Keratinocyte (primary cell): ENCODE data around the gene C21orf58.

Experiments
- EZH2 ChIP-seq: IDR thresholded peaks from one replicate; pipeline ENCODE4 v1.6.1; 2012; ENCODE audit warnings: inconsistent platforms, mild to moderate bottlenecking, low read length, moderate library complexity
- TF ChIP-seq, protein P1 (sequence below), 3 experiments: IDR thresholded peaks in 1 of 3; conservative IDR thresholded peaks in 1 of 3; optimal IDR thresholded peaks in 1 of 3; 2 replicates in 2 of 3; 3 replicates in 1 of 3; pipeline versions ENCODE3 to v1.5.1; 2011; ENCODE audit warnings: low read length in 3 of 3, mild to moderate bottlenecking in 3 of 3, moderate library complexity in 2 of 3, control low read depth in 1 of 3, inconsistent platforms in 1 of 3; ENCODE audit not compliant: insufficient read depth in 2 of 3; ENCODE audit errors: extremely low read depth in 1 of 3

DNA sequence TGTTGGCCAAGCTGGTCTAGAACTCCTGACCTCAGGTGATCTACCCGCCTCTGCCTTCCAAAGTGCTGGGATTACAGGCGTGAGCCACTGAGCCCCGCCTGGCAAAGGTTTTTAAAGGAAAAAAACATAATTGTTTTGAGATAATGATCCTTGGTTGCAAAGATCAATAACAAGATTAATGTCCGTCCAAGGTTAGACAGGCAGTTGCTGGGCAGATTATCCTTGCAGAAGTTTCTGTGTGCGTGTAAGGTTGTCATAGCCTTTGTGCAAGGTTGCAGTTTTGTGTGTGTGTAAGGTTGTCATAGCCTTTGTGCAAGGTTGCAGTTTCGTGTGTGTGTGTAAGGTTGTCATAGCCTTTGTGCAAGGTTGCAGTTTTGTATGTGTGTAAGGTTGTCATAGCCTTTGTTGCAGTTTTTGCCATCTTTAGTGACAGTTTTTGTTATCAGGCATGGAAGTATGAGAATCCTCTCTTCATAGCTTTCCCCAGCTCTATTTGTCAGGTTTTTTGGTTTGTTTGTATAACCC lies 34.0 kb downstream of the C21orf58 start:
- TF ChIP-seq, protein P1, sequence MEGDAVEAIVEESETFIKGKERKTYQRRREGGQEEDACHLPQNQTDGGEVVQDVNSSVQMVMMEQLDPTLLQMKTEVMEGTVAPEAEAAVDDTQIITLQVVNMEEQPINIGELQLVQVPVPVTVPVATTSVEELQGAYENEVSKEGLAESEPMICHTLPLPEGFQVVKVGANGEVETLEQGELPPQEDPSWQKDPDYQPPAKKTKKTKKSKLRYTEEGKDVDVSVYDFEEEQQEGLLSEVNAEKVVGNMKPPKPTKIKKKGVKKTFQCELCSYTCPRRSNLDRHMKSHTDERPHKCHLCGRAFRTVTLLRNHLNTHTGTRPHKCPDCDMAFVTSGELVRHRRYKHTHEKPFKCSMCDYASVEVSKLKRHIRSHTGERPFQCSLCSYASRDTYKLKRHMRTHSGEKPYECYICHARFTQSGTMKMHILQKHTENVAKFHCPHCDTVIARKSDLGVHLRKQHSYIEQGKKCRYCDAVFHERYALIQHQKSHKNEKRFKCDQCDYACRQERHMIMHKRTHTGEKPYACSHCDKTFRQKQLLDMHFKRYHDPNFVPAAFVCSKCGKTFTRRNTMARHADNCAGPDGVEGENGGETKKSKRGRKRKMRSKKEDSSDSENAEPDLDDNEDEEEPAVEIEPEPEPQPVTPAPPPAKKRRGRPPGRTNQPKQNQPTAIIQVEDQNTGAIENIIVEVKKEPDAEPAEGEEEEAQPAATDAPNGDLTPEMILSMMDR (optimal IDR thresholded peaks at IDR 0.05 in 1 of 3, IDR thresholded peaks at IDR 0.05 in 1 of 3, conservative IDR thresholded peaks at IDR 0.05 in 1 of 3; ENCODE audit: extremely low read depth in 1 of 3, insufficient read depth in 2 of 3, low read length in 3 of 3), result no peak
- no peak for TF ChIP-seq EZH2
